Natural killer cell (primary cell): ENCODE results near the gene DNAJC3. TPM values are rescaled to one million over a fixed set of nuclear protein-coding genes. Genes with fewer than 3 reads are reported as not detected.
"Not testable (repeated sequence)": the region's sequence is repeated elsewhere in the genome, so short reads cannot be mapped to it uniquely, and the experiment has no call there.

Experiments used
- ATAC-seq, 3 donors: fragments of 150-1000 bp in 2 of 3; fragments of 200-7000 bp in 1 of 3; cut with Tn5 transposase; 1 replicate in 1 of 3; 2 replicates in 2 of 3; pipeline ENCODE4 v1.10.0; 2021; ENCODE audit warnings: mild to moderate bottlenecking in 2 of 3, moderate library complexity in 2 of 3
- DNase-seq, 2 donors: peaks; one replicate each; pipeline versions ENCODE4 v3.0.0 to v3.0.0-alpha.2; 2013 to 2021; ENCODE audit warnings: mixed read lengths in 1 of 2
- H3K27ac ChIP-seq: one replicate; pipeline ENCODE4 v1.5.1; 2013; ENCODE audit warnings: mild to moderate bottlenecking, low read length
- H3K27me3 ChIP-seq: one replicate; pipeline ENCODE4 v1.6.1; 2013; ENCODE audit warnings: low read length; ENCODE audit not compliant: control insufficient read depth, insufficient read depth
- H3K36me3 ChIP-seq: one replicate; pipeline ENCODE4 v1.6.1; 2013; ENCODE audit warnings: low read length; ENCODE audit not compliant: control insufficient read depth, insufficient read depth
- H3K4me1 ChIP-seq: one replicate; pipeline ENCODE4 v1.6.1; 2013; ENCODE audit warnings: low read length; ENCODE audit not compliant: control insufficient read depth, insufficient read depth
- H3K4me3 ChIP-seq: one replicate; pipeline ENCODE4 v1.5.1; 2013; ENCODE audit warnings: low read length
- H3K9me3 ChIP-seq: one replicate; pipeline ENCODE4 v1.6.1; 2013; ENCODE audit warnings: low read length; ENCODE audit not compliant: control insufficient read depth, insufficient read depth
- H3K27ac Mint-ChIP-seq, 2 donors: one replicate each; pipeline ENCODE4 v1.8.0; 2022; ENCODE audit warnings: mild to moderate bottlenecking in 2 of 2, mixed read lengths in 2 of 2, moderate library complexity in 1 of 2
- H3K27me3 Mint-ChIP-seq, 2 donors: one replicate each; pipeline ENCODE4 v1.8.0; 2022; ENCODE audit warnings: low read depth in 2 of 2, mixed read lengths in 2 of 2
- H3K36me3 Mint-ChIP-seq: one replicate; pipeline ENCODE4 v1.8.0; 2022; ENCODE audit warnings: mixed read lengths
- H3K4me1 Mint-ChIP-seq, 2 donors: one replicate each; pipeline ENCODE4 v1.8.0; 2022; ENCODE audit warnings: mixed read lengths in 2 of 2
- H3K4me3 Mint-ChIP-seq: one replicate; pipeline ENCODE4 v1.8.0; 2022; ENCODE audit warnings: mild to moderate bottlenecking, moderate library complexity, mixed read lengths
- H3K9me3 Mint-ChIP-seq, 2 donors: one replicate each; pipeline ENCODE4 v1.8.0; 2022; ENCODE audit warnings: mixed read lengths in 2 of 2
- WGBS: methylation state at CpG from one replicate; pipeline ENCODE4 v1.1.7; 2013; ENCODE audit warnings: missing lambda C conversion rate; ENCODE audit not compliant: insufficient coverage; 5-methylcytosine and 5-hydroxymethylcytosine counted together
- intact Hi-C: fragments of 100-400 bp; cut with micrococcal nuclease; formaldehyde crosslinking; loops from one replicate; pipeline ENCODE4 v1.14.2; 2022
- total RNA-seq, 4 donors: library from RNA; stranded (reverse); fragments of 120-200 nt in 1 of 4; gene quantifications; one replicate each; pipeline versions ENCODE4 v1.2.3 to v1.2.4, GENCODE V29; 2013 to 2022
- TF ChIP-seq, protein P1 (sequence below): fragments of 200-600 bp; IDR thresholded peaks from one replicate; pipeline ENCODE4 v1.8.0; 2022; ENCODE audit warnings: antibody characterized with exemption

DNAJC3 gene
- total RNA-seq, 3 donors from 2014 or later (not counting 1 experiment from before 2014, with no cell fraction given) = 26.5 to 38.1 (median 29.0) TPM

DNA sequence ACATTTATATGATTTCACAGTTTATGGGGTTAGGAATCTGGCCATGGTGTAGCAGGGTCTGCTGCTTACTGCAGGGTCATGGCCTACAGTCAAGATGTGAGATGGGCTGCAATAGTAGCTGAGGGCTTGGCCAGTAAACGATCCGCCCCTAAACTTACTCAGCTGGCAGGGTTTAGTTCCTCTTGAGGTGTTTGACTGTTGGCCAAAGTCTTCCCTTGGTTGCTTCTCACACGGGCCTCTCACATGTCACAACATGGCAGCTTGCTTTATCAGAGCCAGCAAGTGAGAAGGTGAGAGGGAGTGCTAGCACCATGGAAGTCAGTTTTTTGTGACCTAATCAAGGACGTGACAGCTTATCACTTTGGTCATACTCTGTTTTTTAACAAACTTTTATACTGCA, 77.1 kb downstream of the DNAJC3 start:
- H3K36me3 ChIP-seq = peaks cover 8% of the 10 kb centered on the region
- TF ChIP-seq, protein P1, sequence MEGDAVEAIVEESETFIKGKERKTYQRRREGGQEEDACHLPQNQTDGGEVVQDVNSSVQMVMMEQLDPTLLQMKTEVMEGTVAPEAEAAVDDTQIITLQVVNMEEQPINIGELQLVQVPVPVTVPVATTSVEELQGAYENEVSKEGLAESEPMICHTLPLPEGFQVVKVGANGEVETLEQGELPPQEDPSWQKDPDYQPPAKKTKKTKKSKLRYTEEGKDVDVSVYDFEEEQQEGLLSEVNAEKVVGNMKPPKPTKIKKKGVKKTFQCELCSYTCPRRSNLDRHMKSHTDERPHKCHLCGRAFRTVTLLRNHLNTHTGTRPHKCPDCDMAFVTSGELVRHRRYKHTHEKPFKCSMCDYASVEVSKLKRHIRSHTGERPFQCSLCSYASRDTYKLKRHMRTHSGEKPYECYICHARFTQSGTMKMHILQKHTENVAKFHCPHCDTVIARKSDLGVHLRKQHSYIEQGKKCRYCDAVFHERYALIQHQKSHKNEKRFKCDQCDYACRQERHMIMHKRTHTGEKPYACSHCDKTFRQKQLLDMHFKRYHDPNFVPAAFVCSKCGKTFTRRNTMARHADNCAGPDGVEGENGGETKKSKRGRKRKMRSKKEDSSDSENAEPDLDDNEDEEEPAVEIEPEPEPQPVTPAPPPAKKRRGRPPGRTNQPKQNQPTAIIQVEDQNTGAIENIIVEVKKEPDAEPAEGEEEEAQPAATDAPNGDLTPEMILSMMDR = no peak
- 94% methylated on average over 3 of the region's 4 CpGs for WGBS
- H3K27me3 ChIP-seq = no peaks in the 10 kb centered on the region
- H3K9me3 Mint-ChIP-seq = peaks cover 0 to 2% of the 10 kb centered on the region in 2 donors
- no peaks in the 10 kb centered on the region for H3K36me3 Mint-ChIP-seq
- H3K27me3 Mint-ChIP-seq = no peaks in the 10 kb centered on the region
- ATAC-seq (no peak), DNase-seq (no peak)
- H3K4me3 Mint-ChIP-seq = no peak overlapping the region
- no peak overlapping the region for H3K27ac ChIP-seq
- no peak overlapping the region for H3K27ac Mint-ChIP-seq
- intact Hi-C loops = no loop called here
- H3K4me3 ChIP-seq = no peak overlapping the region
- H3K9me3 ChIP-seq = no peaks in the 10 kb centered on the region
- no peaks in the 10 kb centered on the region for H3K4me1 ChIP-seq
- H3K4me1 Mint-ChIP-seq = peaks cover 33% of the 10 kb centered on the region in 2 donors

DNA sequence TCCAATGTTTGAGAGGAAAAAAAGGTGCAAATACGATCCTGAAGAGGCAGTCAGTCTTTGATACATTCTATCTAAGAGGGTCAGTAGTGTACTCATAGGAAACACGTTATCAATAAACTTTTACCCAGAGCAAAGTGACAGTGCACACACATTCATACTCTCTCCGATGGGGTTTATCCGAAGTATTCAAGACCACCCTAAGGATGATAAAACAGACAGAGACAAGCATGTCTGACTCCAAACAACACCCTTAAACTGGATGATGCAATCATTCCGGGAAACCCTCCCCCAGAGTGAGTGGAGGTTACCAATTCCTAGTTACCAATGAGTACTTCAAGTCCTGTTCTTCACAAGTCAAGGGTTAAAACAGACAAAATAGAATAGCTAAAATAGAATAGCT, 79.1 kb downstream of the DNAJC3 start:
- H3K9me3 Mint-ChIP-seq = peaks cover 0 to 2% of the 10 kb centered on the region in 2 donors
- Histone ChIP-seq H3K4me1 (no peaks in the 10 kb centered on the region), H3K27me3 (no peaks in the 10 kb centered on the region), H3K36me3 (peaks cover 12% of the 10 kb centered on the region), H3K27ac (no peak overlapping the region), H3K4me3 (no peak overlapping the region), H3K9me3 (no peaks in the 10 kb centered on the region)
- peaks cover 28% of the 10 kb centered on the region in 2 donors for H3K4me1 Mint-ChIP-seq
- intact Hi-C loops = no loop called here
- TF ChIP-seq, protein P1 = no peak
- WGBS = 96% methylated on average over 4 of the region's 5 CpGs
- no peaks in the 10 kb centered on the region for H3K27me3 Mint-ChIP-seq
- H3K4me3 Mint-ChIP-seq = no peak overlapping the region
- DNase-seq (no peak), ATAC-seq (no peak)
- H3K27ac Mint-ChIP-seq = peak overlapping the region in 1 of 2 donors; percentile 18
- H3K36me3 Mint-ChIP-seq = no peaks in the 10 kb centered on the region

DNA sequence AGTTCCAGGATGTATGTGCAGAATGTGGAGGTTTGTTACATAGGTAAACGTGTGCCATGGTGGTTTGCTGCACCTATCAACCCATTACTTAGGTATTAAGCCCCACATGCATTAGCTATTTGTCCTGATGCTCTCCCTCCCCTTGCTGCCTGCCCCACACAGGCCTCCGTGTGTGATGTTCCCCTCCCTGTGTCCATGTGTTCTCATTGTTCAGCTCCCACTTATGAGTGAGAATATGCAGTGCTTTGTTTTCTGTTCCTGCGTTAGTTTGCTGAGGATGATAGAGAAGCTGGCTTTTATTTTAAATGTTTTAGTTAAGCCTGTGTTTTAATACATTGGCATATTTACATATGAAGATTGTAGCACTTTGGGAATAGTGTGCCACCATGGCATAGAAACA, 85.7 kb downstream of the DNAJC3 start:
- H3K4me3 ChIP-seq, intact Hi-C loops, H3K27ac Mint-ChIP-seq, H3K27me3 ChIP-seq, H3K4me3 Mint-ChIP-seq, H3K36me3 Mint-ChIP-seq, H3K27ac ChIP-seq, H3K9me3 ChIP-seq, ATAC-seq, H3K4me1 Mint-ChIP-seq, DNase-seq, H3K27me3 Mint-ChIP-seq, H3K9me3 Mint-ChIP-seq, H3K4me1 ChIP-seq: not testable (repeated sequence)
- H3K36me3 ChIP-seq = peaks cover 34% of the 10 kb centered on the region
- WGBS = 100% methylated on average over 2 of the region's 3 CpGs

DNA sequence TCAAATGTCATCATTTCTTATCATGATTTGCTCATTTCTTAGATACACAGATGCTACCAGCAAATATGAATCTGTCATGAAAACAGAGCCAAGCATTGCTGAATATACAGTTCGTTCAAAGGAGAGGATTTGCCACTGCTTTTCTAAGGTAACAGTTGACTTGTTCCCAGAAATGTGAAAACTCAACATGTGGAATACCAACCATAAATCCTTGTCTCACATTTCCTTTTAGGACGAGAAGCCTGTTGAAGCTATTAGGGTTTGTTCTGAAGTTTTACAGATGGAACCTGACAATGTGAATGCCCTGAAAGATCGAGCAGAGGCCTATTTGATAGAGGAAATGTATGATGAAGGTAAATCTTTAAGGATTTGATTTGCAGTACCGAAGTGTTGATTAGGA, 86.7 kb downstream of the DNAJC3 start:
- no peak overlapping the region for H3K27ac Mint-ChIP-seq
- Histone ChIP-seq H3K27ac (no peak overlapping the region), H3K27me3 (no peaks in the 10 kb centered on the region), H3K9me3 (no peaks in the 10 kb centered on the region), H3K4me1 (no peaks in the 10 kb centered on the region), H3K4me3 (no peak overlapping the region), H3K36me3 (peaks cover 31% of the 10 kb centered on the region)
- 100% methylated on average over 3 of the region's 4 CpGs for WGBS
- TF ChIP-seq, protein P1 = no peak
- H3K36me3 Mint-ChIP-seq = no peaks in the 10 kb centered on the region
- no peaks in the 10 kb centered on the region for H3K27me3 Mint-ChIP-seq
- no peaks in the 10 kb centered on the region for H3K9me3 Mint-ChIP-seq
- intact Hi-C loops = no loop called here
- no peak for ATAC-seq
- no peak overlapping the region for H3K4me3 Mint-ChIP-seq
- DNase-seq = no peak
- peaks cover 0 to 4% of the 10 kb centered on the region in 2 donors for H3K4me1 Mint-ChIP-seq
